Measurements from ENCODE around the gene MARK3.

DNA sequence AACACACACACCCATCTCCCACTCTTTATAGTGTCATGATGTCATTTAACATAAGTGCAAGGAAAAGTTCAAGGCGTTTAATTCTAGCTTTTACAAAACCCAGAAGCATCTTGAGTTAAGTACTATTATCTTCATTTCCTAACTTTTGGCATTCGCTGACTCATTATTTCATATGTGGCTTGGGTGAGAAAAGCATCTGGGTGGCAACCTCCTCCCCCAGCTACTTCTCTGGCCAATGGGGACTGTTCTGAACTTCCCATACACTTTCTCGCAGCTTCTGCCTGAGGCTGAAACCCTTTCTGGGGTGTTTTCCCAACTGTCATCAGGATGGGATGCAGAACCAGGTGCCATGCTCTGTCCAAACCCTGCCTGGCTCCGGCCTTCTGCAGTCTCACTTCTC is 2.8 kb upstream of the MARK3 start:
- TF ChIP-seq MAZ (IDR thresholded peaks at IDR 0.05; ENCODE audit: borderline replicate concordance, low read depth, low read length), result no peak
- TF ChIP-seq, protein P1, sequence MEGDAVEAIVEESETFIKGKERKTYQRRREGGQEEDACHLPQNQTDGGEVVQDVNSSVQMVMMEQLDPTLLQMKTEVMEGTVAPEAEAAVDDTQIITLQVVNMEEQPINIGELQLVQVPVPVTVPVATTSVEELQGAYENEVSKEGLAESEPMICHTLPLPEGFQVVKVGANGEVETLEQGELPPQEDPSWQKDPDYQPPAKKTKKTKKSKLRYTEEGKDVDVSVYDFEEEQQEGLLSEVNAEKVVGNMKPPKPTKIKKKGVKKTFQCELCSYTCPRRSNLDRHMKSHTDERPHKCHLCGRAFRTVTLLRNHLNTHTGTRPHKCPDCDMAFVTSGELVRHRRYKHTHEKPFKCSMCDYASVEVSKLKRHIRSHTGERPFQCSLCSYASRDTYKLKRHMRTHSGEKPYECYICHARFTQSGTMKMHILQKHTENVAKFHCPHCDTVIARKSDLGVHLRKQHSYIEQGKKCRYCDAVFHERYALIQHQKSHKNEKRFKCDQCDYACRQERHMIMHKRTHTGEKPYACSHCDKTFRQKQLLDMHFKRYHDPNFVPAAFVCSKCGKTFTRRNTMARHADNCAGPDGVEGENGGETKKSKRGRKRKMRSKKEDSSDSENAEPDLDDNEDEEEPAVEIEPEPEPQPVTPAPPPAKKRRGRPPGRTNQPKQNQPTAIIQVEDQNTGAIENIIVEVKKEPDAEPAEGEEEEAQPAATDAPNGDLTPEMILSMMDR (conservative IDR thresholded peaks at IDR 0.05; ENCODE audit: low read depth, low read length), result no peak
- TF ChIP-seq MXI1 (IDR thresholded peaks at IDR 0.05; ENCODE audit: borderline replicate concordance, low read depth, low read length), result no peak
- TF ChIP-seq POLR2A (IDR thresholded peaks at IDR 0.05; ENCODE audit: low read depth, low read length), result no peak
- TF ChIP-seq CHD1 (IDR thresholded peaks at IDR 0.05; ENCODE audit: low read depth, low read length), result no peak

Data from IMR-90 (cell line).